DND-41 (cell line): ENCODE measurements around the gene WDR49.

Experiments used
- ATAC-seq: fragments of 200-7000 bp; cut with Tn5 transposase; 3 replicates; pipeline ENCODE4 v1.9.1; 2021; ENCODE audit warnings: low read depth; ENCODE audit not compliant: insufficient read depth
- DNase-seq: peaks from one replicate; pipeline ENCODE4 v3.0.0-alpha.2; 2020
- H2AFZ ChIP-seq: 2 replicates; pipeline ENCODE4 v1.6.0; 2012; ENCODE audit warnings: low read depth, low read length
- H3K27ac ChIP-seq: 2 replicates; pipeline ENCODE4 v1.5.1; 2012; ENCODE audit warnings: low read length, inconsistent platforms
- H3K27me3 ChIP-seq: fragments of 200-600 bp; sonication (generic); 2 replicates; pipeline ENCODE4 v1.6.0; 2012; ENCODE audit warnings: low read length, mild to moderate bottlenecking, inconsistent platforms; ENCODE audit not compliant: insufficient read depth, poor library complexity
- H3K36me3 ChIP-seq: 2 replicates; pipeline ENCODE4 v1.5.1; 2012; ENCODE audit warnings: low read length, inconsistent platforms; ENCODE audit not compliant: insufficient read depth
- H3K4me1 ChIP-seq: 2 replicates; pipeline ENCODE4 v1.5.1; 2012; ENCODE audit warnings: mild to moderate bottlenecking, low read length; ENCODE audit not compliant: insufficient read depth
- H3K4me2 ChIP-seq: 2 replicates; pipeline ENCODE4 v1.6.0; 2012; ENCODE audit warnings: mild to moderate bottlenecking, moderate library complexity, low read length, inconsistent platforms; ENCODE audit not compliant: insufficient read depth
- H3K4me3 ChIP-seq, 2 experiments: fragments of 200-600 bp in 1 of 2; shearing (Covaris generic) in 1 of 2; 2 replicates each; pipeline ENCODE4 v1.5.1; 2012 to 2016; ENCODE audit warnings: inconsistent platforms in 2 of 2, low read length in 2 of 2, mild to moderate bottlenecking in 2 of 2, low read depth in 1 of 2, moderate library complexity in 1 of 2
- H3K79me2 ChIP-seq: 2 replicates; pipeline ENCODE4 v1.6.0; 2012; ENCODE audit warnings: low read length, inconsistent platforms; ENCODE audit not compliant: insufficient read depth
- H3K9ac ChIP-seq: 2 replicates; pipeline ENCODE4 v1.6.0; 2012; ENCODE audit warnings: low read depth, mild to moderate bottlenecking, inconsistent platforms, low read length, moderate library complexity
- H3K9me3 ChIP-seq: 2 replicates; pipeline ENCODE4 v1.5.1; 2012; ENCODE audit warnings: low read length, moderate library complexity, mild to moderate bottlenecking, inconsistent platforms; ENCODE audit not compliant: insufficient read depth, severe bottlenecking
- H4K20me1 ChIP-seq: 2 replicates; pipeline ENCODE4 v1.6.0; 2012; ENCODE audit warnings: low read length; ENCODE audit not compliant: insufficient read depth
- EZH2 ChIP-seq: IDR thresholded peaks from 3 replicates; pipeline ENCODE4 v1.6.1; 2012; ENCODE audit warnings: borderline replicate concordance, low read depth, mild to moderate bottlenecking, moderate library complexity, low read length, inconsistent platforms; ENCODE audit not compliant: severe bottlenecking
- TF ChIP-seq, protein P1 (sequence below): IDR thresholded peaks from 2 replicates; pipeline ENCODE4 v1.5.1; 2012; ENCODE audit warnings: borderline replicate concordance, low read length, moderate library complexity, mild to moderate bottlenecking; ENCODE audit not compliant: poor library complexity, severe bottlenecking; ENCODE audit errors: extremely low read depth

WDR49 gene

GRCh38 chr3:167467848-167468611 lies 185.7 kb downstream of the WDR49 start:
- Histone ChIP-seq H3K79me2 (no peaks in the 10 kb centered on the region), H4K20me1 (no peaks in the 10 kb centered on the region), H3K4me1 (no peaks in the 10 kb centered on the region), H3K27me3 (no peaks in the 10 kb centered on the region), H3K9ac (no peak overlapping the region), H2AFZ (no peak overlapping the region), H3K27ac (no peak overlapping the region), H3K4me2 (no peak overlapping the region), H3K9me3 (no peaks in the 10 kb centered on the region), H3K36me3 (no peaks in the 10 kb centered on the region), H3K4me3 (no peak overlapping the region)
- TF ChIP-seq EZH2: no peak
- TF ChIP-seq, protein P1, sequence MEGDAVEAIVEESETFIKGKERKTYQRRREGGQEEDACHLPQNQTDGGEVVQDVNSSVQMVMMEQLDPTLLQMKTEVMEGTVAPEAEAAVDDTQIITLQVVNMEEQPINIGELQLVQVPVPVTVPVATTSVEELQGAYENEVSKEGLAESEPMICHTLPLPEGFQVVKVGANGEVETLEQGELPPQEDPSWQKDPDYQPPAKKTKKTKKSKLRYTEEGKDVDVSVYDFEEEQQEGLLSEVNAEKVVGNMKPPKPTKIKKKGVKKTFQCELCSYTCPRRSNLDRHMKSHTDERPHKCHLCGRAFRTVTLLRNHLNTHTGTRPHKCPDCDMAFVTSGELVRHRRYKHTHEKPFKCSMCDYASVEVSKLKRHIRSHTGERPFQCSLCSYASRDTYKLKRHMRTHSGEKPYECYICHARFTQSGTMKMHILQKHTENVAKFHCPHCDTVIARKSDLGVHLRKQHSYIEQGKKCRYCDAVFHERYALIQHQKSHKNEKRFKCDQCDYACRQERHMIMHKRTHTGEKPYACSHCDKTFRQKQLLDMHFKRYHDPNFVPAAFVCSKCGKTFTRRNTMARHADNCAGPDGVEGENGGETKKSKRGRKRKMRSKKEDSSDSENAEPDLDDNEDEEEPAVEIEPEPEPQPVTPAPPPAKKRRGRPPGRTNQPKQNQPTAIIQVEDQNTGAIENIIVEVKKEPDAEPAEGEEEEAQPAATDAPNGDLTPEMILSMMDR: no peak
- no peak for DNase-seq
- ATAC-seq: no peak

GRCh38 chr3:167466966-167467365 lies 186.8 kb downstream of the WDR49 start:
- Histone ChIP-seq H3K9ac (no peak overlapping the region), H3K27ac (no peak overlapping the region), H3K79me2 (no peaks in the 10 kb centered on the region), H3K4me2 (no peak overlapping the region), H3K4me3 (no peak overlapping the region), H3K4me1 (no peaks in the 10 kb centered on the region), H3K36me3 (no peaks in the 10 kb centered on the region), H4K20me1 (no peaks in the 10 kb centered on the region), H3K9me3 (no peaks in the 10 kb centered on the region), H2AFZ (no peak overlapping the region), H3K27me3 (no peaks in the 10 kb centered on the region)
- no peak for ATAC-seq
- DNase-seq: no peak
- no peak for TF ChIP-seq EZH2
- TF ChIP-seq, protein P1: no peak

GRCh38 chr3:167456157-167456799 lies 197.5 kb downstream of the WDR49 start:
- Histone ChIP-seq H4K20me1 (no peaks in the 10 kb centered on the region), H3K9me3 (no peaks in the 10 kb centered on the region), H3K4me2 (no peak overlapping the region), H3K27ac (no peak overlapping the region), H3K4me3 (no peak overlapping the region), H3K27me3 (no peaks in the 10 kb centered on the region), H3K79me2 (no peaks in the 10 kb centered on the region), H3K9ac (no peak overlapping the region), H3K4me1 (no peaks in the 10 kb centered on the region), H3K36me3 (no peaks in the 10 kb centered on the region), H2AFZ (no peak overlapping the region)
- no peak for ATAC-seq
- no peak for TF ChIP-seq EZH2
- TF ChIP-seq, protein P1: no peak
- no peak for DNase-seq
